ENCODE measurements around the gene ADARB2.

- no peak for TF ChIP-seq CTCF (conservative IDR thresholded peaks at IDR 0.05 in 1 of 2, IDR thresholded peaks at IDR 0.05 in 1 of 2; ENCODE audit: low read depth in 1 of 2, low read length in 2 of 2)
- TF ChIP-seq EZH2 (IDR thresholded peaks at IDR 0.05; ENCODE audit: low read length, missing control alignments) = no peak
Measured at GRCh38 chr10:1208366-1209311, 528.7 kb downstream of the ADARB2 start.
